ENCODE measurements around the gene STAT1.

Gene STAT1

GRCh38 chr2:191013932-191014652 is at the start of gene STAT1:
TSS of gene STAT1 (minus strand) at chr2:191014171. CDS start at chr2:191010003, 4,168 bp downstream.
- peak; percentile 97 for DNase-seq

GRCh38 chr2:191063584-191063983 is 49.6 kb upstream of the STAT1 start:
- DNase-seq, result no peak

GRCh38 chr2:191061381-191061980 is 47.5 kb upstream of the STAT1 start:
- no peak for DNase-seq

GRCh38 chr2:191059308-191059707 is 45.3 kb upstream of the STAT1 start:
- DNase-seq, result no peak

GRCh38 chr2:191056228-191056627 is 42.3 kb upstream of the STAT1 start:
- peak; percentile 57 for DNase-seq

GRCh38 chr2:191053256-191053655 is 39.3 kb upstream of the STAT1 start:
- DNase-seq, result no peak

GRCh38 chr2:191051825-191052778 is 38.1 kb upstream of the STAT1 start:
- DNase-seq, result peak; percentile 78

- DNase-seq, result no peak
These were observed 37.2 kb upstream of the STAT1 start for GRCh38 chr2:191051177-191051576.

- DNase-seq, result no peak
These were observed 36.6 kb upstream of the STAT1 start for GRCh38 chr2:191050640-191050987.

GRCh38 chr2:191049728-191050639 is 36.0 kb upstream of the STAT1 start:
- no peak for DNase-seq

- no peak for DNase-seq
These were observed 34.1 kb upstream of the STAT1 start for GRCh38 chr2:191048073-191048472.

GRCh38 chr2:191045141-191045540 is 31.2 kb upstream of the STAT1 start:
- DNase-seq, result no peak

- DNase-seq, result no peak
These were observed 29.5 kb upstream of the STAT1 start for GRCh38 chr2:191043438-191043837.

- no peak for DNase-seq
These were observed 27.6 kb upstream of the STAT1 start for GRCh38 chr2:191041418-191042161.

GRCh38 chr2:191039616-191040015 is 25.6 kb upstream of the STAT1 start:
- DNase-seq, result no peak

GRCh38 chr2:191038741-191039140 is 24.8 kb upstream of the STAT1 start:
- no peak for DNase-seq

GRCh38 chr2:191038241-191038725 is 24.3 kb upstream of the STAT1 start:
- peak; percentile 29 for DNase-seq

- no peak for DNase-seq
These were observed 23.4 kb upstream of the STAT1 start for GRCh38 chr2:191037351-191037750.

- DNase-seq, result no peak
These were observed 22.4 kb upstream of the STAT1 start for GRCh38 chr2:191036363-191036762.

GRCh38 chr2:191032588-191033429 is 18.8 kb upstream of the STAT1 start:
- peak; percentile 58 for DNase-seq

- no peak for DNase-seq
These were observed 17.3 kb upstream of the STAT1 start for GRCh38 chr2:191031256-191031655.

Measured in inflammatory macrophage treated with lipopolysaccharide for 4 hours (primary cell).